ENCODE data around the gene MAD1L1.

MAD1L1 gene

DNA sequence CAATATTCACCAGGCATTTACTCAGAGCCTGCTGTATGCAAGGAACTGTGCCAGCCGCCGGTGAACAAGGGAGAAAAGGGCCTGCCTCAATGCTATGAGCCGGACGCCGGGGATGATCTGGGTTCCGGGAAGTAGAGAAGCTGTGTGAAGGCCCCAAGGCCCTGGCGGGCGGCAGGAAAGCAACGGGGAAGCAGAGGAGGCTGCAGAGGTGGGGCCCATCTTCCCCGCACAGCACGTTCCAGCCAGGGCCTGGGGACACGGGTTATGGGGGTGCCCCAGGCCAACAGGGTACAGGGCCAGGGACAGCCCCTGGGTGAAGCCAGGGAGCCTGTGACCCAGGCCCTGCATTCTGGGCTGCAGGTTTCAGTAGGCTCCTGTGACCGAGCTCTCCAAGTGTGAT lies 179.3 kb downstream of the MAD1L1 start:
- DNase-seq, result no peak

- no peak for DNase-seq
Observed at GRCh38 chr7:2052657-2053048, 180.1 kb downstream of the MAD1L1 start.

DNA sequence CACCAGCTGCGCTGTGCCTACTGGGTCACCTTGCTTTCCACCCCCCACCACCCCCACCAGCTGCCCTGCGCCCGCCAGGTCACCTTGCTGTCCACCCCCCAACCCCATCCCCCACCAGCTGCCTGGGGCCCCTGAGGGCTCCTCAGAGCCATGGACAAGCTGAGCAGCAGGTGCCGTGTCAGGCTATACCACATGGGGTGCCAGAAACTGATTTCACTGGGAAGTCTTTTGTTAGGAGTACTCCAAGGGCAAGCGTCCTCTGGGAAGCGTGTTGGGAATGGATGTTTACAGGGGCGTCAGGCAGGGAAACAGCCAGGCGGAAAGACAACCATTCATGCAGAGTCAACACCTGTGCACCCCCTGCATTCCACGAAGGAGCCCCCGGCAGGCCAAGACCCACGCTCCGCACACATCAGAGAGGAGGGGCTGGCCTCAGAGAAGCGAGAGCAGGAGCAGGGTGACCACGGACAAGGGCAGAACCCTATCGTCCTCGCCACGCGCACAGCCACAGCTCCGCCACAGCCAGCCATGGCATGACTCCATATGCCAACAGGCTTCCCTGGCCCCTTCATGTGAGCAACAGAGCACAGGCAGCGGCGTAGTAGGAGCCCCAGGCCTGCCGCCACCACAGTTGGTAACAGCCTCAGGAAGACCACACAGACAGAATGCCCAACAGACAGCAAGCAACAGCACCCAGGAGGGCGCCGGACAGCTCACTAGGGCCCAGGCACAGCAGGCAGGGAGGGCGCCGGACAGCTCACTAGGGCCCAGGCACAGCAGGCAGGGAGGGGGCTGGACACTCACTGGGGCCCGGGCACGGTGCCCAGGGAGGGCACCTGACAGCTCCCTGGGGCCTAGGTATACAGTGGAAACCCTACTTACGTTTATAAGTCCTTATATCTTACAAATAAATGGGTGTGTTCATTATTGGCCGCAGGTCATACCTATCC lies 180.8 kb downstream of the MAD1L1 start:
- no peak for DNase-seq

- DNase-seq, result no peak
Observed at GRCh38 chr7:2050511-2050866, 182.3 kb downstream of the MAD1L1 start.

DNA sequence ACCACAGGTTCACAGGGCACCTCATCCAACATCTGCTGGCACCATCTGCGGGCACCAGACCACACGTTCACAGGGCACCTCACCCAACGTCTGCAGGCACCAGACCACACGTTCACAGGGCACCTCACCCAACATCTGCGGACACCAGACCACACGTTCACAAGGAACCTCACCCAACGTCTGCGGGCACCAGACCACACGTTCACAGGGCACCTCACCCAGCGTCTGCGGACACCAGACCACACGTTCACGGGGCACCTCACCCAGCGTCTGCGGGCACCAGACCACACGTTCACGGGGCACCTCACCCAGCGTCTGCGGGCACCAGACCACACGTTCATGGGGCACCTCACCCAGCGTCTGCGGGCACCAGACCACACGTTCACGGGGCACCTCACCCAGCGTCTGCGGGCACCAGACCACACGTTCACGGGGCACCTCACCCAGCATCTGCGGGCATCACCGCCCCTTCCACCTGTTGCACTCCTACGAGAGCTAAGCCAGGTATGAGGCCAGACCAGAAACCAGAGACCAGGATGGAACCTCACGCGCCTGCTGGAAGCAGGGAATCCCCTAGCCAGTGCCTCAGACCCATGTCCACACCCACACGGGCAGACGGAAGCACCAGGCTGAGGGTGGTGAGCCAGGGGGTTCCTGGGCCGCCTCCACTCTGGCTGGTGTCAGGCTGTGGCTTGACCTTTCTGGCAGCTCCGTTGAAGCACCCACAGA lies 182.8 kb downstream of the MAD1L1 start:
- DNase-seq, result no peak

DNA sequence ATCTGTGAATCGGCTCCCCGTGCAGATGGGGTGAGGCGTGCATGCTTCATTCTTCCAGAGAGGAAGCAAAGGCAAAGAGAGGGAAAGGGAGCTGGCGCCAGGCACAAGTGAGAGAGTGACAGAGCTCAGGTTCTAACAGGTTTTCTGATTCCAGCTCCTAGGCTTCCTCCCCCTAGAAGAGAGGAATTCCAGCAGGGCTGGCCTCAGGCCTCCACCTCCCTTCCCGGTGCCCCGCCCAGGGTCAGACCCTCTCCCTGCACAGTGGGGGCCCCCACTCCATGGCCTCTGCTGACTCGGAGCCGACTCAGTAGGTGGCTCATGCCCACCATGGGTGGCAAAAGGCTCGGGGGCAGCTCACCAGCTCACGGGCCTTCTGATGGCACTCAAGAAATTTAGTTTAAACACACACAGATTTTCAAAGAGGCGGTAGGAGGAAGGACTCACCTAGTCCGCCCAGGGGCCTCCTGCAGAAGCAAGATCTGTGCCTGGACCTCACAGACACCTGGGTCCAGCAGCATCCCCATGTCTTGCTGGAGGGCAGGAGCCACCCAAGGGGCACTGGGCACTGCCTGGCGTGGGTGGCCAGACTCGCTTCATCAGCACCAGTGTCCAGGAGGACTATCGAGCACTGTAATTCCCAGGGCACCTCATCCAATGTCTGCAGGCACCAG lies 183.5 kb downstream of the MAD1L1 start:
- no peak for DNase-seq

GRCh38 chr7:2048531-2048930 lies 184.2 kb downstream of the MAD1L1 start:
- DNase-seq, result no peak

- no peak for DNase-seq
Observed at GRCh38 chr7:2048006-2048405, 184.7 kb downstream of the MAD1L1 start.

- DNase-seq, result no peak
Observed at GRCh38 chr7:2046581-2047565, 185.9 kb downstream of the MAD1L1 start.

DNA sequence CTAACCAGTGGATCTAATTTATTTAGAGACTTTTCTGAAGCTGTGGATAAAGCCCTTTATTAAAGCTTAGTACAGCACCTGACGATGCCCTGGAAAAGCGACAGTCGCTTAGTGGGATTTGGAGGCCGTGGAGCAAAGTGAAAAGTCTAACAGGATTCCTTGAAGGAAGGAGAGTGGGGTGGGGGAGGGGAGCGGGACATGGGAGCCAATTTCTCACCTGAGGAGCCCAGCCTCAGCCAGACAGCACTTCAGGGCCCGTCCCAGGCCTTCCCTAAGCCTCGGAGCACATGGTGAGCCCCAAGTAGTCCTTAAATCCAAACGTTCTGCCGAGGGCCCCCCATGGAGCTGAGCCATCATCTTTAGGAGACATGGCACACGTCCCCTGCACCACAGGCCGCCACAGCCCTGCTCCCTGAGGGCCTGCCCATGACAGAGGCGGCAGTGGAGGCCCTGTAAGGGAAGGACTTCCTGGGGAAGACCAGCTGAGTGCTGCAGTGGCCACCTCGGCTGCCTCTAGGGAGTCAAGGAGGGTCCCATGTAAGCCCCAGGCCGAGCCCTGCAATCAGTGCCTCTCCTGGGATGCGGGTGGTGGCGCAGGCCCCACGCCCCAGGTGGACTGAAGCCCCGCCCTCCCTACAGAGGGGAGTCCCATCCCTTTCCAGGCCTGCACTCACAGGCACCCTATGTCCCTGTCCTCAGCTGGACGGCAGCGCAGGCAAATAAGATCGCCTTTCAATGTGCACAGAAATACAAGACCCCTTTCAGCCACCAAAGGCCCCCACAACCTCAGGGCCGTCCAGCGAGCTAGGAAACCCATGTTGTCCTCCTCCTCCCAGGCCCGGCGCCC lies 187.0 kb downstream of the MAD1L1 start:
- no peak for DNase-seq

GRCh38 chr7:2044883-2045471 lies 187.8 kb downstream of the MAD1L1 start:
- no peak for DNase-seq

DNA sequence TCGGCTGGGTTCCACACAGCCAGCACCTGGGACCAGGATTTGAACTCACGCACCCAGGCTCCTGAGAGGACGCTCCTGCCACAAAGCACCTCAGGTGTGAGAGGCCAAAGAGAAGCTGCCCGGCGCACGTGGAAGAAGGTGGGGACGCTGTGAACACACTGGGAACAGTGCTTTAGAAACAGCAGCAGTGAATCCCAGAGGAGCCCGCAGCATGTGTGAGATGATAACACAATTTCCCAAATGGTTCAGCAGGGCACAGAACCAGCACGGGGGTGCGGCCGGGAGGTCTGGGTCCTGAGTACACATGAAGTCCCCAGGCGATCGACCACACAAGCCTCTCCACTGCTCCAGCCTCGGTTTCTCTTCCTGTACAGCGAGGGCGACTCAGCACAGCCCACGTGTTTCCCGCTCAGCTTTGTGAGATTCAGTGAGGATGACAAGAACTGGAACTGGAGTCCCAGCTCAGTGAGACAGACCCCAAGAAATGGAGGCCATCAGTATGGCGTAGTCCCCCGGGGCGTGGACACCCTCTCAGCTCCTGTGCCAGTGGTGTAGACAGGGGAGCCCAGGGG lies 188.3 kb downstream of the MAD1L1 start:
- no peak for DNase-seq

DNA sequence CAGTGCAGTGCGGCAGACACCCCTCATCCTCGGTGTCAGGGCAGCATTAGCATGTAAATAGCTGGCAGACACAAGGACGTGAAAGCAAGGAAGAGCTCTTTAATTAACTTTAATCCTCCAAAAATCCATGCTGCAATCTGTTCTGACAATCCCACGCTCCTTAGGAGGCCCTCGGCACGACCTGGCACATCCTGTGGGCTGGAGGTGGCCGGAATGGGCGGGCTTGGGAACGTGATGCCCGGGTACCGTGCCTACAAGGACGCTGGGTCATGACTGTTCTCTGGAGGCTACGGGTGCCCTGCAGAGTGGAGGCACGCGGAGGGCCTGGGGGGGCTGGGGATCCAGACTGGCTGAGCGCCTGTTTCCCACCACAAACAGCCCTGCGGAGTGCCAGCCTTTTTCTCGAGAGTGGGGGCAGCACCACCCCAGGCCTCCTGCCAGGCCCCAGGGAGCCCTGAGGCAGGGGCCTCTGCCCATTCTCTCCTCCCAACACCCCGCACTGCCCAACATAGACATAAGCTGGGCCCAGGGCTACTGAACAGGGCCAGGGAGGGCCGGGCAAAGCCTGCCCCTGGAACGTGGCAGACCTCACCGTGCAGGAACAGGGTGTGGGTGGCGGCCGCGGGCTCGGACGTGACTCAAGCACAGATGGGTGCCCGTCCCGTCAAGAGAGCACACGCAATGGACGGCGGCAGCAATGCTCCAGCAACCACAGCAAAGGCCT lies 189.3 kb downstream of the MAD1L1 start:
- no peak for DNase-seq

GRCh38 chr7:2042650-2043049 lies 190.1 kb downstream of the MAD1L1 start:
- DNase-seq, result no peak

DNA sequence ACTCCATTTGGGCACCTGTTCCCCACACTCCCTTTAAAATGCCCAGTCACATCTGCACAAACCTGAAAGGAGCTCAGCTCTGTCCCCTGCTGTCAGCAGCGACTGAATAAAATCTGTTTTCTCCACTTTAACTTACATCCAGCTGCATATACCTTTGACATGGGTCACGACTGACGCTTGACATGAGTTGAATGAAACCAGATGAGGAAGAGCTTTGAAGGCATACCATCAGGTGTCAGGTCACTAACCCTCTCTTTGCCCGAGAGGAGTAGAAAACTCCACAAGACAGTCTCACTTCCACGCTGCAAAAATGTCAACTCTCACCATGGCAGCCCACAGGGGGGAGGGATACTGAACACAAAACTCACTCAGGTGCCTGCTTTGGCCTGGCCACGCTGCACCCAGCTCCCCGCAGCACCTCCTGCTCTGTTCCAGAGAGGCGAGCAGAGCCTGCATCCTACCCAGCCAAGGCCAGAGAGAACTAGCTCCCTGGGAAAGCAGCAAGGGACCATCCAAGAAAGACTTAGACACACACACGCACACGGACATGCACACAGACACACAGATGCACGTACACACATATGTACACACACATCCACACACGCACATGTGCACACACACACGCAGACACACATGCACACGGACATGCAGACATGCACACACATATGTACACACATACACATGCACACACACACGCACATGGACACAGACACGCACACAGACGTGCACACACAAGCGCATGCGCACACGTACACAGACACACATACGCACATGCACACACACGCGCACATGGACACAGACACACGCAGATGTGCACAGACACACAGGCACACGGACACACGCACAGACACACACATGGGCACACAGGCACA lies 191.0 kb downstream of the MAD1L1 start:
- no peak for DNase-seq

DNA sequence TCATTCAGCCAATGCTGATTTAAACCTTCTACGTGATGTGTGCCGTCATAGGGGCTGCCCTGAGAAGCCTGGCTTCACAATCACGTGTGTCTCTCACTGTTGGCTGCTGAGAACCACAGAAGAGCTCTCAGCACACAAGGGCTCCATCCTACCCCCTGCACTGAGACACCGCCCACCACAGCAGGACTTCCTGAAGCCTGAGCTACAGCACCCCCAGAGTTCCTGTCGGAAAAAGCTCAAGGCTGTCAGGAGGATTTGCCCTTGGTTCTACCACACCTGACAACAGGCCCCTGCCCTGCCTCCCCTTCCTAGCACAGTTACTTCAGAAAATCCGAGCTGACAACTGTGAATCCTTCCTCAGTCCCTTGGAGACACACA lies 191.9 kb downstream of the MAD1L1 start:
- no peak for DNase-seq

GRCh38 chr7:2040201-2040892 lies 192.4 kb downstream of the MAD1L1 start:
- no peak for DNase-seq

All from activated CD4-positive, alpha-beta T cell treated with anti-CD3 and anti-CD28 coated beads, Interleukin-10, Interleukin-2, amounts not matched to agents 100 ng/mL and 50 ng/mL, durations not matched to agents 16 hours and 8 hours (primary cell).